GM19351 (cell line): Measurements from ENCODE around the gene MEX3D.

Experiments
- ATAC-seq: cut with Tn5 transposase; IDR thresholded peaks from one replicate; pipeline ENCODE4 v1.9.1; 2021; ENCODE audit warnings: mild to moderate bottlenecking, moderate library complexity; ENCODE audit not compliant: unreplicated experiment

The MEX3D gene

DNA sequence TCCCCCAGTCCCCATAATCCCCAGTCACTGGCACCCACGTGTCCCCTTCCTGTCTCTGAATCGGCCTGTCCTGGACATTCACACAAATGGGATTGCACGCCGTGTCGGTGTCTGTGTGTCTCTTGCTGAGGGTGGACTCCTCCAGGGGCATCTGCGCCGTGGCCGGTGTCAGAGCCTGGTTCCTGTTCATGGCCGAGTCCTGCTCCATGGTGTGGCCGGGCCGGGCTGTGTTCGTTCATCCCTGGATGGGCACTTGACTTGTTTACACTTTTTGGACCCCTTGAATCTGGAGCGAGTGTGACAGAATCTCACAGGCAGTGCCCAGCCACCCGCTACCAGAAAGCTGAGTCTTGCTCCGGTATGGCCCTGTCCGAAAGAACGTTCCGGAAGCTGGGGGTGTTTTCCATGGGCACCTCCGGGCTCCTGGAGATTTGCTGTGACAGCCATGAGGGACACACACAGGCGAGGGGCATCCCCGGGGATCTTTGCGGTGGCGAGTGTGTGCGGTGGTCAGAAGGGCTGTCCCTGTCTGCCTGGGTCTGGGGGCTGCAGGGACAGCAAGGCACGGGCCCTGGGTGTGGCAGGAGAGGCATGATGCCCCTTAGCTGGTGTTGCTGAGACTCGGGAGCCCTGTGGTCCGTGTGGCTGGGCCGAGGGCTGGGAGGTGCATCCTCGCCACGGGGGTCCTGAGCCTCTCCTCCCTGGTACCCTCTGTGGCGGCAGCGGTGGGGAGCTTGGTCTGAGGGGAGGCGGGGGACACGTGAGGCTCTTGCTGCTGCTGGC lies 6.4 kb upstream of the MEX3D start:
- no peak for ATAC-seq

DNA sequence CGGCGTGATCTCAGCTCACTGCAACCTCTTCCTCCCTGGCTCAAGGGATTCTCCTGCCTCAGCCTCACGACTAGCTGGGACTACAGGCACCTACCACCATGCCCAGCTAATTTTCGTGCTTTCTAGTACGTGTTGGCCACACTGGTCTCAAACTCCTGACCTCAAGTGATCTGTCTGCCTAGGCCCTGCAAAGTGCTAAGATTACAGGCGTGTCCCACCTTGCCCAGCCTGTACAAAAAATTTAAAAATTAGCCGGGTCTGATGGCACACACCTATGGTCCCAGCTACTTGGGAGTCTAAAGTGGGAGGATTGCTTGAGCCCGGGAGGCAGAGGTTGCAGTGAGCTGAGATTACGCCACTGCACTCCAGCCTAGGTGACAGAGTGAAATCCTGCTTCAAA lies 4.7 kb upstream of the MEX3D start:
- ATAC-seq = no peak

DNA sequence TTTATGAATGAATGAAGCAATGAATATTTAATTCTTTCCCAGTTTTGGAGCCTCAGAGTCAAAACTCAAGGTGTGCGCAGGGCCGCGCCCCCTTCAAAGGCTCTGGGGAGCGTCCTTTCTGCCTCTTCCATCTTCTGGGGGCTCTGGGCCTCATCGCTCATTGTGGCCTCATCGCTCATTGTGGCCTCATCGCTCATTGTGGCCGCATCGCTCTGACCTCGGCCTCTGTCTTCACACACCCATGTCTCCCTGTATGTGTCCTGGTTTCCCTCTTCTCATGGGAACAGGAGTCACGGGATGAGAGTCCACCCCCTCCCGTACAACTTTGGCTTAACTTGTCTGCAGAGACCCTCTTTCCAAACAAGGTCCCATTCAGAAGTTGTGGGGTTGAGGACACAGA lies 3.2 kb upstream of the MEX3D start:
- ATAC-seq = no peak

DNA sequence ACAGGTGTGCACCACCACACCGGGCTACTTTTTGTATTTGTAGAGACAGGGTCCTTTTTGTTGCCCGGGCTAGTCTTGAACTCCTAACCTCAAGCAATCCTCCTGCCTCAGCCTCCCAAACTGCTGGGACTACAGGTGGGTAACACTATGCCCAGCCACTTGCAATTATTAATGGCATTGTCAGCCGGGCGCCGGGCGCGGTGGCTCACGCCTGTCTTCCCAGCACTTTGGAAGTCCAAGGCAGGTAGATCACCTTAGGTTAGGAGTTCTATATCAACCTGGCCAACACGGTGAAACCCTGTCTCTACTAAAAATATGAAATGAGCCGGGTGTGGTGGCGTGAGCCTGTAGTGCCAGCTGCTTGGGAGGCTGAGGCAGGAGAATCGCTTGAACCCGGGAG lies 2.7 kb upstream of the MEX3D start:
- ATAC-seq = no peak

DNA sequence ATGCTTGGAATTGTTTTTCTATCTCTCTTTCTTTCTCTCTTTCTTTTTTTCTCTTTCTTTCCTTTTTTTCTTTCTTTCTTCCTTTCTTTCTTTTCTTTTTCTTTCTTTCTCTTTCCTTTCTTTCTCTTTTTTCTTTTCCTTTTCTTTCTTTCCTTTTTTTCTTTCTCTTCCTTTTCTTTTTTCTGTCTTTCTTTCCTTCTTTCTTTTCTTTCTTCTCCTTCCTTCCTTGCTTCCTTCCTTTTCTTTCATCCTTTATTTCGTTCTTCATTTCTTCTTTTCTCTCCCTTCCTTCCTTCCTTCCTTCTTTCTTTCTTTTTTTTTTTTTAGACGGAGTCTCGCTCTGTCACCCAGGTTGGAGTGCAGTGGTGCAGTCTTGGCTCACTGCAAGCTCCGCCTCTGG lies 1.9 kb upstream of the MEX3D start:
- no peak for ATAC-seq

DNA sequence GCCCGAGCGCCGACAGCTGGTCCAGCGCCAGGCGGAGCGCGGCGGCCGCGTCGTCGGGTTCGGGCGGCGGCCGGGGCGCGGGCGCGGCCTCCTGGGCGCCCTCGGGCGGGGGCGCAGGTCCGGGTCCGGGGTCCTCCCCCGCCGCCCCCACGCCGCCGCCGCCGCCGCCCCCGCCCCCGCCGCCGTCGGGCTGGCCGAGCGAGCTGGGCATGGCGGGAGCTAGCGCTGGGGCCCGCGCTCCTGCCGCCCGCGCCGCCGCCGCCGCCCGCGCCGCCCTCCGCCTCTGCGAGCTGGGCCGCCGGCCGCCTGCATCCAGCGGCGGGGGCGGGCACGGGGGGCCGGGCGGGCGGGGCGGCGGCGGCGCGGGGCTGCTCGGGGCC lies 287 bp downstream of the MEX3D start:
- ATAC-seq = no peak

DNA sequence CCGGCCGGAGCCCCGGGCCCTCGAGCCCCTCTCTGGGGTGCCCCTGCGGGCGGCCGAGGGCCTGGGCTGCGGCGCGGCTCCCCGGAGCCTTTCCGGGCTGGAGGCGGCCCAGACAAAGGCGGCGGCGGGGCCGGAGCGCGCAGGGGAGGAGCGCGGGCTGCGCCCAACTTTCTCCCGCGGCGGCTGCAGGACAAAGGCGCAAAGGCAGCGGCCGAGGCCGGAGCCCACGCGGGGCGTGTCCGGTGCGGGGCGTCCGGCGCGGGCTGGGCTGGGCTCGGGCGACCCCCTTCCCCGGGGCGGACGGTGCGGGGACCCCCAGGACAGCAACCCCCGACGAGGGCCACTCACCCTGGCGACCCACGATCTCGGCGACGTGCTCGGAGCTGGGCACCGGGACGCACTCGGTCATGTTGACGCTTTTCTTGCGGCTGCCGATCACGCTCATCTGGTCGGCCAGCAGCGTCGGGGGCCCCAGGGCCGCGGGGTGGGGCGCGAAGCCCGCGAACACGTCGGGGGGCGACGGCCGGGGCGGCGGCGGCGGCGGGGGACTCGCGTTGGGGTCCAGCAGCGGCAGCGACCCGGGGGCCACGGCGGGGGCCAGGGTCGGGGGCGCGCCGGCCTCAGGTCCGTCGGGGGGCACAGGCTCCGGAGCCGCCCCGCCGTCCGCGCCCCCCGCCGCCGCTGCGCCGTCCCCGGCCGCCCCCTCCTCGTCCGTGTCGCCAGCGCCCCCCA lies 843 bp downstream of the MEX3D start:
- ATAC-seq = no peak

DNA sequence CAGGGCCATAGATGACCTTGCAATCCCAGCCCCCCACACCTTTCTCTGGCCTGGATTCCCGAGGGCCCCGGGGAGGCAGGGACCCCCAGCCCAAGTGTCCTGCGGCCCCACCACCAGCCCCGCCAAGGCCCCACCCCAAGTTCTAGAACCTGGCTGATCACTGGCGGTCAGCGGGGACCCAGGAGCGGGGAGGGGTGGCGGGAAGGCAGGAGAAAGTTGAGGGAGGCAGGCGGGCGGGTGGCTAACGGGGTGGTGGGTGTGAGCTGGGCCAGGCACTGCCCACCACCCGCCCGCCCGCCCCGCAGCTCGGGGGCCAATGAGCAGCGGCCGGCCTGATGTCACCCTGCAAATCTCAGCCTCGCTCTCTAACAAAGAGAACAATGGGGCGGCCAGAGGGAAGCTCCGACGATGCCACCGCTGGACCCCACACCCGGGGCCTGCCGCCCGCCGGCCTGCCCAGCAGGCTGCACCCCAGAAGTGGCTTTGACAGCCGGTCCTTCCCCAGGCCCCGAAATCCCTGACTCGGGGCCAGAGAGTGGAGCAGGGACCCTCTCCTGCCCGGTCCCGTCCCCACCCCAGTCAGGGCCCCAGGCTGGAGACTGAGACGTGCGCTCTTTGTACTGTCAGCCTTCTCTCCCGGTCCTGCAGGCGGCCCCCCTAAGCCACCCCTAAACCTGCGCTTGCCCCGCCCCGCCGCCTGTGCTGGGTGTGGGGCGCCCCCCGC lies 1.6 kb downstream of the MEX3D start:
- ATAC-seq = no peak

DNA sequence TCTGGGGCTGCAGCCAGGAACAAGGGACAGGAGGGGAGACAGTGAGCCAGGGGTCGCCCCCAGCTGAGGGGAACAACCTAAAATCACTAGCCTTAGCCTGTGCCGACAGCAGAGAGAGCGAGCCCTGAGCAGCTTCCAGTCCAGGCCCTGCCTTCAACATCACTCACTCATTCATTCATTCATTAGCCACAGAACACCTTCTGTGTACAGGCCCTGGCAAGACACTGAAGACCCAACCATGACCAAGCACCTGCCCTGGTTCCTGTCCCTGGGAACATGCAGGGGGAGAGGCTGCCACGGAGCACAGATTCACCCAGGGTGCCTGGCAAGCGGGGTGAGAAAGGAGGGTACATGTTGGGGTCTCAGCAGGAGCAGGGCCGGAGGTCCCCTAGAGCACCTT lies 4.9 kb downstream of the MEX3D start:
- ATAC-seq = no peak

DNA sequence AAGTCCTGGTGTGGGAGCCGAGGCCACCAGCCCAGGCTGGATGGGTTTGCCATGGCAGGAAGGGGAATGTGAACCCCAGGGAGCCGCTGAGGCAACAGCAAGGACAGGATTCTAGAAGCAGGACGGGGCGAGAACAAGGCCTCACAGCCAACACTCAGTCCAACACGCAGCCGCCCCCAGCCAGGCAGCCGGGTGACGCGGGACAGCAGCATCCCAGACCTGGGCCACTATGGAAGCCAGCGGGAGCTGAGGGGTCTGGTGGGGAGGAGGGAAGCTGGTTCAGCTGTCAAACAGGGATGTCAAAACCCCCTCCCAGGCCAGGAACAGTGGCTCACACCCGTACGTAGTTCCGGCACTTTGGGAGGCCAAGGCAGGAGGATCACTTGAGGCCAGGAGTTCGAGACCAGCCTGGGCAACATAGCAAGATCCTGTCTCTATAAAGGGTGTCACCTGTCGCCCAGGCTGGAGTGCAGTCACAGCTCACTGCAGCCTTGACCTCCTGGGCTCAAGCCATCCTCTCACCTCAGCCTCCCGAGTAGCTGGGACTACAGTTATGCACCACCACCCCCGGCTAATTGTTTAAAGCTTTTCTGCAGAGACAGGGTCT lies 6.8 kb downstream of the MEX3D start:
- ATAC-seq = no peak

DNA sequence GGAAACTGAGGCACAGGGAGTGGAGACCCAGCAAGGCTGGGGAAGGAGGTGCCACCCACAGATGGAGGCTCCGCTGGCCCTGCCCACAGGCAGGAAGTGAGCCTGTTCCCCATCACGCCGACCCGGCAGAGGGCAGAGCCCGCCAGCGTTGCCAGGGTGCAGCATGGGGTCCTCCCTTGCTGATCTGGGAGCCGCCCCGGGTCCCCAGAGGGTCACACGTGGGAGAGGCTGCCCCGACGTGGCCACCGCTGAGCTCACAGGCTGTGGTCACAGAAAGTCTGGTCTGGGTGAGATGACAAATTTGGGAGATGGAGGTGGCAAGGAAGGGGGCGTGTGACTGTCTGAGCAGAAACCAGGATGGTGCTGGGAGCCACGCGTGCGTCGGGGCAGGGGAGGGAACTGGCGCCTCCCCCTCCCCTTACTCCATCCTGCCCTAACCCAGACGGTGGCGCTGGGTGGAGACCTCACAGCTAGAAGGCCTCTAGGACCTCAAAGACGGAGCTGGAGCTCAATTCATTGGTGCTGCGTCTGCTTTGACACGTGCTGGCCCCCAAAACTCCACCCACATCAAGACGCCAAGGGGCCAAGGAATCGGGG lies 7.7 kb downstream of the MEX3D start:
- no peak for ATAC-seq

DNA sequence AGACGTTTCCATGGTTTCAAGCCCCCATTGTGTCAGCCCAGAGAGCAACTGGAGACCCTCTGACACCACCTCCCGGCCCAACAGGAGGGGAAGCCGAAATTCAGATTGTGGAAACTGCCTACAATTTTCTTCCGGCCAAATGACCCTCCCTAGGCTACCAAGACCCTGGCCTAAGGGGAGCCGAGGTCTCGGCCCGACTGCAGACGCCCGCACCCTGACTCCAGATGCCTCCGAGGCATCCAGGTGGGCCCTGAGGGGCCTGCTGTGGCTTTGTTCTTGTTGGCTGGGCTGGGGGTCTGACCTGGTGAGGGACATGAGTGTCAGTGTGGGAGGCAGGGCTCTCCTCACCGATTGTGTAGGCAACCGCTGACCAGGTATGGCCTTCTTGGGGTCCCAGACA lies 9.6 kb downstream of the MEX3D start:
- no peak for ATAC-seq

DNA sequence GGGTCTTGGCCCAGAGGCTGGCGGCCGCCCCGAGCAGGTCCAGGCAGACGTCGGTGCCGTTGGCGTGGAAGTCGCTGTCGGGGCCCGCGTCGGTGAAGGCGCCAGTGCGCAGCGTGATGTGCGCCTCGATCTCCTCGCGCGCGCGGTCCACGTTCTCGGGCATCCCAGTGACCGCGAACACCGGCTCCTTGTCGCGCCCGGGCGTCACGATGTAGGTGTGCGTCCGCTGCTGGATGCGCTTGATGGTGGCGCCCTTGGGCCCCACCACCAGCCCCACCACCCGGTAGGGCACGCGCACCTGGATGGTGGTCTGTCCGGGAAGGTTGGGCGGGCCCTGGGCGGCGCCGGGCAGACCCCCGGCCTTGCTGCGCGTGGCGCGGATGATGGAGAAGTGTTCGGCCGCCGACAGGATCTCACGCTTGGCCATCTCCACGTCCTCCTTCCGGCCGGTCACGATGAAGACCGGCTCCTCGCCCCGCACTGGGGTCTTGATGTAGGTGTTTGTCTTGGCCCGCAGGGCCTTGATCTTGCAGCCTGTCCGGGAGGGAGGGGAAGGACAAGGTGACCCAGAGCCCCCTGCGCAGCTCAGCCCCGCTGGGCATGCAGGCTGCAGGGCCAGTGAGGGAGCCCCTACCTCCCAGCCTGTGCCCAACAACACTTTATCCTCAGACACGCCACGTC lies 11.6 kb downstream of the MEX3D start:
- ATAC-seq = no peak

DNA sequence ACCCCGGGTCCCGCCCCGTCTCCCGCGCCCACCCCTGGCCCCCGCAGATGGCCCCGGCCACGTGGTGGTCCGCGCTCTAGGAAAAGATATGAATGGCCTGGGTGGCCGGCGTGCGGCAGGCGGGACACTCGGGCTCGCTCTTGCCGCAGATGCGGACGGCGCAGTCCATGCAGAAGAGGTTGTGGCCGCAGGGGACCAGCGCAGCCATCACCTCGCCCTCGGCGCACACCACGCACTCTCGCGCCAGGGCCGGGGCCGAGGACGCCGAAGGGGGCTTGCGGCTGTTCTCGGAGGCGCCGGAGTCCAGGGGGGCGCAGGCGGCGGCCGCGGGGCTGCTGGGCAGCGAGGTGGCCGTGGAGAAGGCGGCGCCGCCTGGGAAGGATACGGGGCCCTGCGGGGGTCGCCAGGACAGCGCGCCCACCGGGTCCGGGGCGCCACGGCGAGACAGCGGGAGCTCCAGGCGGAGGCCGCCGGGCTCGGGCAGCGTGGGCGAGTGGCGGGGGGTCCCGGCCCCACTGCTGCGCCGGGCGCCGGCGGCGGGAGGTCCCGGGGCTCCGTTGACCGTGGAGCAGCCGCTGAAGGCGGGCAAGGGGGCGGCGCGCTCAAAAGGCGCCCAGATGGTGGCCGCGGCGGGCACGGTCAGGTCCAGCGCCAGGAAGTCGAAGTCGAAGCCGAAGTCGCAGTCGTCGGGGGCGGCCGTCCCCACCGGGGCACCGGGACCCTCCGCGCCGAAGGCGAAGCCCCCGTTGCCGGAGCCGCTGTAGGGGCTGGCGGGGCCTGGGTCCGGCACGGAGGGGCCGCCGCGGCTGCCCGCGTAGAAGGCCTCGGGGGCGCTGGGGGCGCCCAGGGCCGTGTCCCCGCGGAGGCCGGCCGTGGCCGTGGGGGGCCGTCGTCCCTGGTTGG lies 12.4 kb downstream of the MEX3D start:
- ATAC-seq = no peak

DNA sequence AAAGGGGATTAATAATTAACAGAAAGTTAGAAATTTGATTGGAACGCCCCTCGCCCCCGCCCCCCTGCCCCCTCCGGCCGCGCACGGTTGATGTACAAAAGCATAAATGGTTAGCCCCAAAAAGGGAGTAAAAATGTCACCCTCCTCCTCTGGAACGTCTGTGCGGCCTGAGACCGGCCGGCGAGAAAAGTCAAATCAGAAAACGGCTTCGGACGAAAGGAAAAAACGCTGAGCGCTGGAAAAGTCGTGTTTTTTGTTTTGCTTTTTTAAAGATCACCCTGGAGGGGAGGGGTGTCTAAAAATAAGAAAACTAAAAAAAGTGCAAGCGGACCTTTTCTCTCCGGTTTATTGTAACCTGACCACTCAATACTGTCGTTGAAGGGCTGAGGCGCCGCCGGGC lies 13.2 kb downstream of the MEX3D start:
- no peak for ATAC-seq

DNA sequence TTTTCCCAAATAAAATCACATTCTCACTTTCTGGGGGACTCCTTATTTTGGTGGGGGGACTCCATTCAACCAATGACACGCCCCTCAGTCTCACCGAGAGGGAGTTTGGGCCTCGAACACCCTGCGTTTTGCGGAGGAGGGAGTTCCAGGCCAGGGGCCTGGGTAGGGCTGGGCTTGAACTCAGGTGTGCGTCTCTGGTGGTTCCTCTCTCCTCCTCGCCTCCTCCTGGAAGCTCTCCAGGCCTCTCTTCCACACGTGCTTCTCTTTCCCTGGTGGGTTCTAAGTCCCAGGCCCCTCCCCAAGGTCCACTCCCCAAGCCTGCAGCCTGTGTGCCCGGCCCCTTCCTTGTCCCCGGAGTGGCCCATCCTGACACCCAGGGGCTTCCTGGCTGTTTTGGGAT lies 14.7 kb downstream of the MEX3D start:
- no peak for ATAC-seq

DNA sequence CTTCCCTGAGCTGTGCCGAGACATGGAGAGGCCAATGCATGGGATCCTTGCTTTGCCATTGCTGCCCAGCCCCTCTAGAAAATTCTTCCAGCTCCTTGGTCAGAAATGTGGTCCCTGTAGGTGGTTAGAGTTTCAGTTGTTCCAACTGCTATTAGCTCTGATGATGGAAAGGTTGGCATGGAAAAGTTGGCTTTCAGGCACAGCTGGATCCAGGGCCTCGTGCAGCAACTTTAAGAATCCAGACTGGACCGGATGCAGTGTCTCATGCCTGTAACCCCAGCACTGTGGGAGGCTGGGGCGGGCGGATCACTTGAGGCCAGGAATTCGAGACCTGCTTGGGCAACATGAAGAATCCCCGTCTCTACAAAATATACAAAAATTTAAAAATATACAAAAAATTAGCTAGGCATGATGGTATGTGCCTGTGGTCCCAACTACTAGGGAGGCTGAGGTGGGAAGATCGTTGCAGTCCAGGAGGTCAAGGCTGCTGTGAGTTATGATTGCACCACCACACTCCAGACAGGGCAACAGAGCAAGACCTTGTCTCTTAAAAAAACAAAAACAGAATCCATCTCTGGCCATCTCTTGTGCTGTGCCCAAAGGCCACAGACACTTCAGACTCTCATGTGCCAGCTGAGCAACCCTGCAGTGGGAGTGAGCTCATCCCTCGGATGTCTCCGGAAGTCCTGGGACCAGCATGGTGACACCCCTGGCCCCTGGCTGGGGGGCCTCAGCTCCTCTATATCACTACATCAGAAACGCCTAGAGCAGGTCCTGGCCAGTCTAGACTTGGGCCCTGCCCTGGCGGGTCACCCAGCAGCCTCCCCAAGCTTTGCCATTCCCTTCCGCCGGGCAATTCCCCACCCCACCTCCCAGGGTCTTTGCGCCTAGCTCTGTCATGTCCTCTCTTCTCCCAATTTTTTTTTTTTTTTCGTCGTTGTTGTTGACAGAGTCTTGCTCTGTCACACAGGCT lies 16.8 kb downstream of the MEX3D start:
- no peak for ATAC-seq

DNA sequence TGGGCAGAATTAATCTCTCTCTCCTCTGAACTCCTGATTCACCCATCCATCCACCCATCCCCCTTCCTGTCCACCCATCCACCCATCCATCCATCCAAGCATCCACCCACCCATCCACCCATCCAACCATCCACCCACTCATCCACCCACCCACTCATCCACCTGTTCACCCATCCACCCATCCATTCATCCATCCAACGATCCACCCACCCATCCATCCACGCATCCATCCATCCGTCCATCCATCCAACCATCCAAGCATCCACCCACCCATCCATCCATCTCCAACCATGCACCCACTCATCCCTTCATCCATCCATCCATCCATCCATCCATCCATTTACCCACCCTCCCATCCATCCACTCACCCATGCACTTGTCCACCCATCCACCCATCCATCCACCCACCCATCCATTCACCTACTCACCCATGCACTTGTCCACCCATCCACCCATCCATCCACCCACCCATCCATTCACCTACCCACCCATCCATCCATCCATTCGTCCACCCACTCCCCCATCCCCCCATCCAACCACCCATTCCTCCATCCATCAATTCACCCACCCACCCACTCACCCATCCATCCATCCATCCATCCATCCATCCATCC lies 18.7 kb downstream of the MEX3D start:
- no peak for ATAC-seq
